ENCODE measurements around the gene CA12.
A peak's percentile ranks its signal among the peaks of the same experiment; 100 is the strongest.

Gene CA12

DNA sequence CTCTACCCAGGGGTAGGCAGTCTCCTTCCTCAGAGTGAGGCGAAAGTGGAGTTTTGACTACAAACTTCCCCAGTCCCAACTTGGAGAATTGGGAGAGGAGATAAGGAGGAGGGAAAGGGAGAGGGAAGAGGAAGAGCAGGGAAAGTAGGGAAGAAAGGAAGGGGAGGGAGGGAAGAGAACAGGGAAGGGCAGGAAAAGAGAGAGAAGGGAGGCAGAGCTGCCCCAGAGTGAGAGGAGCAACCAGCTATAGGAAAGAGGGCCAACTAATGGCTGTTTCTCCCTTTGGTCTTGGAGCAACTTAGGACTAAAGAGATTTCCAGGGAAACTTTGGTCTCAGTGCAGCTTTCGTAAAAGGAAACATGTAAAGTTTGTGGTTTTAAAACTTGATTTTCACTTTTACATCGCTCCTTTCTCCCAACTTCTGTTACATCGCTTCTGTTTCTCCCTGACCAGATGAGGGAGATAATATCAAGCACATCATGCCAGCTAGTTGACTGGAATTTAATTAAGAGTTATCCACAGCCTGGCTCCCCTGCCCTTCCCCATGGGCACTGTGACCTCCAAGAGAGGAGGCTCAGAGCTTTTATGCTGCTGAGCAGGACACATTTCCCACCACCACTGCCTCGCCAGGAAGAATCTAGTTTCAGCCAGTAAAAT, 1.4 kb downstream of the CA12 start:
- H3K4me3 ChIP-seq (ENCODE audit: severe bottlenecking): peak overlapping the region; percentile 40
- ATAC-seq (ENCODE audit: low read depth) (no peak), DNase-seq (ENCODE audit: low spot score) (peak; percentile 3)

DNA sequence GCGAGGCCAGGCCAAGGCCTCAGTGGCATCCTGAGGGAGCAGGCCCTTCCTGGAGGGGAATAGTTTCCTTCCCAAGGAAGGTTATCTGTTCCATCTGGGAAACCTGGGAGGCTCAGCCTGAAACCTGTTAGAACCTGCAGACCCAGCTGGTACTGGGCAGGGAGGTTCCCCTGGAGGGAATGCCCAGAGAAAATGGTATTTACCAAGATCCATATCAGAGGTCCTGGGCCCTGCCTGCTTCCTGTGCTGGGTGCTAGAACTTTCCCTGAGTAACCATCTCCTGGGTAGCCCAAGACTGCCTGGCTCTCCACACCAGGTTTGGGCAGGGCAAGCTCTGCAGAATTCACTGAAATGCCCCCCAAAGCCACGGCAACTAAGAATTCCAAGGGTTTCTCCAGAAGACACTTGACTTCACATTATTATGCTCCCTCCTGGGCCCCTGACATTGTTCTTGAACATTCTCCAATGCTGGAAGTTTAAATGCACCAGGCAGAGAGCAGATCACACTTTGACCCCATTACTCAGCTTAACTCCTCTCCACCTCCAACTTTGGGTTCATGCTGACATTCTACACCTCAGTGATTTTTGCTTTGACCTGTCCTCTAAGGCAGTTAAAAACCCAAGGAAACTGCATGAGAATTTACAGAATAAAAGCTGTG, 2.0 kb downstream of the CA12 start:
- TF ChIP-seq, protein P1, sequence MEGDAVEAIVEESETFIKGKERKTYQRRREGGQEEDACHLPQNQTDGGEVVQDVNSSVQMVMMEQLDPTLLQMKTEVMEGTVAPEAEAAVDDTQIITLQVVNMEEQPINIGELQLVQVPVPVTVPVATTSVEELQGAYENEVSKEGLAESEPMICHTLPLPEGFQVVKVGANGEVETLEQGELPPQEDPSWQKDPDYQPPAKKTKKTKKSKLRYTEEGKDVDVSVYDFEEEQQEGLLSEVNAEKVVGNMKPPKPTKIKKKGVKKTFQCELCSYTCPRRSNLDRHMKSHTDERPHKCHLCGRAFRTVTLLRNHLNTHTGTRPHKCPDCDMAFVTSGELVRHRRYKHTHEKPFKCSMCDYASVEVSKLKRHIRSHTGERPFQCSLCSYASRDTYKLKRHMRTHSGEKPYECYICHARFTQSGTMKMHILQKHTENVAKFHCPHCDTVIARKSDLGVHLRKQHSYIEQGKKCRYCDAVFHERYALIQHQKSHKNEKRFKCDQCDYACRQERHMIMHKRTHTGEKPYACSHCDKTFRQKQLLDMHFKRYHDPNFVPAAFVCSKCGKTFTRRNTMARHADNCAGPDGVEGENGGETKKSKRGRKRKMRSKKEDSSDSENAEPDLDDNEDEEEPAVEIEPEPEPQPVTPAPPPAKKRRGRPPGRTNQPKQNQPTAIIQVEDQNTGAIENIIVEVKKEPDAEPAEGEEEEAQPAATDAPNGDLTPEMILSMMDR (IDR thresholded peaks at IDR 0.05; ENCODE audit: poor library complexity, severe bottlenecking): no peak
- H3K9me3 ChIP-seq (ENCODE audit: severe bottlenecking): no peaks in the 10 kb centered on the region
- peak overlapping the region; percentile 63 for H3K27ac ChIP-seq (ENCODE audit: poor library complexity, severe bottlenecking)
- no peaks in the 10 kb centered on the region for H3K27me3 ChIP-seq (ENCODE audit: insufficient read depth, poor library complexity, severe bottlenecking)
- no peaks in the 10 kb centered on the region for H3K36me3 ChIP-seq (ENCODE audit: low read depth)
- peak; percentile 23 for ATAC-seq (ENCODE audit: low read depth)
- DNase-seq (ENCODE audit: low spot score): peak; percentile 74
- peaks cover 47% of the 10 kb centered on the region for H3K4me1 ChIP-seq (ENCODE audit: insufficient read depth, poor library complexity, severe bottlenecking)
- no peak overlapping the region for H3K4me3 ChIP-seq (ENCODE audit: severe bottlenecking)

More for the DNA sequence above, 1.4 kb downstream of the CA12 start:
- H3K27me3 ChIP-seq (ENCODE audit: insufficient read depth, poor library complexity, severe bottlenecking): no peaks in the 10 kb centered on the region
- H3K9me3 ChIP-seq (ENCODE audit: severe bottlenecking): peaks cover under 1% of the 10 kb centered on the region
- peak overlapping the region; percentile 63 for H3K27ac ChIP-seq (ENCODE audit: poor library complexity, severe bottlenecking)
- TF ChIP-seq, protein P1 (IDR thresholded peaks at IDR 0.05; ENCODE audit: poor library complexity, severe bottlenecking): no peak
- H3K36me3 ChIP-seq (ENCODE audit: low read depth): no peaks in the 10 kb centered on the region
- peaks cover 41% of the 10 kb centered on the region for H3K4me1 ChIP-seq (ENCODE audit: insufficient read depth, poor library complexity, severe bottlenecking)

- no peaks in the 10 kb centered on the region for H3K9me3 ChIP-seq (ENCODE audit: severe bottlenecking)
- H3K27ac ChIP-seq (ENCODE audit: poor library complexity, severe bottlenecking): peak overlapping the region; percentile 63
- DNase-seq (ENCODE audit: low spot score) (peak; percentile 50), ATAC-seq (ENCODE audit: low read depth) (no peak)
- no peaks in the 10 kb centered on the region for H3K36me3 ChIP-seq (ENCODE audit: low read depth)
- no peak overlapping the region for H3K4me3 ChIP-seq (ENCODE audit: severe bottlenecking)
- TF ChIP-seq, protein P1 (IDR thresholded peaks at IDR 0.05; ENCODE audit: poor library complexity, severe bottlenecking): no peak
- H3K4me1 ChIP-seq (ENCODE audit: insufficient read depth, poor library complexity, severe bottlenecking): peaks cover 53% of the 10 kb centered on the region
- no peaks in the 10 kb centered on the region for H3K27me3 ChIP-seq (ENCODE audit: insufficient read depth, poor library complexity, severe bottlenecking)
Measured at GRCh38 chr15:63378946-63379345, 2.7 kb downstream of the CA12 start.

GRCh38 chr15:63374686-63375520, 6.7 kb downstream of the CA12 start:
- TF ChIP-seq, protein P1 (IDR thresholded peaks at IDR 0.05; ENCODE audit: poor library complexity, severe bottlenecking): no peak
- H3K4me1 ChIP-seq (ENCODE audit: insufficient read depth, poor library complexity, severe bottlenecking): peaks cover 53% of the 10 kb centered on the region
- ATAC-seq (ENCODE audit: low read depth) (peak; percentile 56), DNase-seq (ENCODE audit: low spot score) (peak; percentile 71)
- peaks cover 3% of the 10 kb centered on the region; the same call in 1 of the 2 replicates for H3K36me3 ChIP-seq (ENCODE audit: low read depth)
- no peak overlapping the region for H3K4me3 ChIP-seq (ENCODE audit: severe bottlenecking)
- no peaks in the 10 kb centered on the region for H3K9me3 ChIP-seq (ENCODE audit: severe bottlenecking)
- peak overlapping the region; percentile 81 for H3K27ac ChIP-seq (ENCODE audit: poor library complexity, severe bottlenecking)
- no peaks in the 10 kb centered on the region for H3K27me3 ChIP-seq (ENCODE audit: insufficient read depth, poor library complexity, severe bottlenecking)
